Skeletal muscle satellite cell (primary cell): ENCODE measurements around the gene LIPJ.

ENCODE experiments used
- H3K27me3 ChIP-seq: 2 replicates; pipeline ENCODE4 v1.7.0; 2013; ENCODE audit warnings: low read length; ENCODE audit not compliant: control insufficient read depth, insufficient read depth
- H3K36me3 ChIP-seq: 2 replicates; pipeline ENCODE4 v1.7.0; 2013; ENCODE audit warnings: mild to moderate bottlenecking, control low read depth, low read length; ENCODE audit not compliant: insufficient read depth
- H3K4me1 ChIP-seq: 2 replicates; pipeline ENCODE4 v1.7.0; 2013; ENCODE audit warnings: low read length; ENCODE audit not compliant: control insufficient read depth, insufficient read depth
- H3K4me2 ChIP-seq: 2 replicates; pipeline ENCODE4 v1.7.0; 2013; ENCODE audit warnings: mild to moderate bottlenecking, low read length
- H3K4me3 ChIP-seq: 2 replicates; pipeline ENCODE4 v1.7.0; 2013; ENCODE audit warnings: low read length
- H3K9ac ChIP-seq: 2 replicates; pipeline ENCODE4 v1.7.0; 2013; ENCODE audit warnings: mild to moderate bottlenecking, low read depth, low read length, moderate library complexity
- H3K9me3 ChIP-seq: replicated peaks from 2 replicates; pipeline ENCODE4 v1.7.0; 2013; ENCODE audit warnings: mild to moderate bottlenecking, control low read depth, low read length

The LIPJ gene

GRCh38 chr10:88555190-88555908 is 31.2 kb upstream of the LIPJ start:
- no peak overlapping the region for H3K4me3 ChIP-seq
- no peak overlapping the region for H3K4me2 ChIP-seq
- peaks cover 11% of the 10 kb centered on the region for H3K4me1 ChIP-seq
- H3K9ac ChIP-seq = no peak overlapping the region
- H3K27me3 ChIP-seq = no peaks in the 10 kb centered on the region
- no peaks in the 10 kb centered on the region for H3K36me3 ChIP-seq
- no peaks in the 10 kb centered on the region for H3K9me3 ChIP-seq

DNA sequence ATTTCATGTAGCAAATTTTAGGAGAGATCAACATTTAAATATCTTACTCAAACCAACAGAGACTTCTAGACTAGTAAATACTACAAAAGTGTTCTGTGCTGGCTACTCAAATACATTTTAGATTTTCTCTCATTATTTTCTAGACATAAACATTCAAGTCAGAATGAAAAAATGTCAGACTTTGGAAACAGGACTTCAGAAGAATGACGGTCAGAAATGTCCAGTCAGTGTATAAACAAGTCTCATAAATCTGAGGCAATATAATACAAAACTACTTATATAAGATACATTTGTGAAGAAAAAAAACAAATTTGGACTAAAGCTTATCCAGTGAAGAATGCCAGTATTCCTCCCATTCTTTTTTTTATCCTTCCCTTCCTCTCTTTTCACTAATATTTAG is 29.3 kb upstream of the LIPJ start:
- H3K27me3 ChIP-seq = no peaks in the 10 kb centered on the region
- peaks cover 11% of the 10 kb centered on the region for H3K4me1 ChIP-seq
- H3K9me3 ChIP-seq = no peaks in the 10 kb centered on the region
- no peaks in the 10 kb centered on the region for H3K36me3 ChIP-seq
- H3K4me2 ChIP-seq = peak overlapping the region; percentile 15
- no peak overlapping the region for H3K4me3 ChIP-seq
- peak overlapping the region; percentile 8 for H3K9ac ChIP-seq

DNA sequence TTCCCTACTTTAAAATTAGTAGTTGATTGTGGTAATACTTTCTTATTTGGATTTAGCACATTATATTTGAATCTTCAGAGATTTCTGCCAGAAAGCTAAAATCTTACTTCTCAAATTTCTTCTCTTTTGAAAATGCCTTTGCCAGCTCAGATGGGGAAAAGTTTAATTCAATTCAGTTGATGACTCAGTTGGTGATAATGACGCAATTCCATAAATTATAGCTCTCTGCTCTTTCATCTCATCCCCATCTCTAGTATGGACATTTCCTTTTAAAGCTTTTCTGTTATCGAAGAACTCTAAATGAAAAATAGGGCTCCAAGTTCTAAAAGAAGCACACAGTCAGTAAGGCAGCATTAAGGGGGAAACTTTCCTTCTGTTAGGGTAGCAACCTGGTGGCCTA is 28.9 kb upstream of the LIPJ start:
- Histone ChIP-seq H3K27me3 (no peaks in the 10 kb centered on the region), H3K9me3 (no peaks in the 10 kb centered on the region), H3K4me3 (no peak overlapping the region), H3K9ac (peak overlapping the region; percentile 8), H3K4me2 (peak overlapping the region; percentile 15), H3K4me1 (peaks cover 11% of the 10 kb centered on the region), H3K36me3 (no peaks in the 10 kb centered on the region)

- Histone ChIP-seq H3K36me3 (no peaks in the 10 kb centered on the region), H3K4me3 (no peak overlapping the region), H3K4me2 (no peak overlapping the region), H3K9me3 (no peaks in the 10 kb centered on the region), H3K9ac (no peak overlapping the region), H3K27me3 (no peaks in the 10 kb centered on the region), H3K4me1 (peaks cover 11% of the 10 kb centered on the region)
Observed at GRCh38 chr10:88562152-88562551, 24.4 kb upstream of the LIPJ start.

DNA sequence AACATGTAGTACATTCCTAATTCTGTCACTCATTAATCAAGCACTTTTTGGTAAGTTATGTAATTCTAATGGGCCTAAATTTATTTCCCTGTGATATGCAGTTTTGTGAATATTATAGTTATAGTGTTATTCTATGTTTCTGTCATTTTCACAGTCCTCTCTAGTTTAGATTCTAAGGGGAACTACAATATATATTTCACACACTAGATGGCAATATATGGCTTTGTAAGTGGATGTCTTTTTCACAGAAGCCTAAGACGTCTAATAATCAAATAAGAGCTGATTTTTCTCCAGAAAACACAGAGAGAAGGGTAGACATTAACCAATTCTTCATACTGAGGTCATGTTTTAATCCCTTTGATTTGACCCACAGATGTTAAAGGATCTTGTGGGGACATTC is 21.5 kb upstream of the LIPJ start:
- H3K4me2 ChIP-seq = no peak overlapping the region
- no peaks in the 10 kb centered on the region for H3K4me1 ChIP-seq
- H3K27me3 ChIP-seq = no peaks in the 10 kb centered on the region
- no peak overlapping the region for H3K4me3 ChIP-seq
- no peaks in the 10 kb centered on the region for H3K9me3 ChIP-seq
- H3K36me3 ChIP-seq = no peaks in the 10 kb centered on the region
- no peak overlapping the region for H3K9ac ChIP-seq

DNA sequence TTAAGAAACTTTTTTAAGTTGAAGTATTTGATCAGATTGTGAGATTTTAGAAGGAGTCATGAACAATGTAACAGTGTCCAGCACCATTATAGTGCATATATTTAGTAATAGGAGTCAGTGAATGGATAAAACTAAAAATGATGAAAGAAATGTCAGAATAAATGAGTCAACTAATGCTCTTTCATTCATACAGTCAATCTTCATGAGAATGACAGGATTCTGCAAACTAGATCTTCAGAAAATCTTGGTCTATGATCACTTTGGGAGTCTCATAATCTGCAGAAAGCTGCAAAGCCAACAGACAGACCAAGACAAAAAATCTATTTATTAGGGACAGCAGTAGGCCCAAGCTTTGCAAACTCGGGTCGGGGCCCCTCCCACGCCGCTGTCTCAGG is 4.2 kb upstream of the LIPJ start:
- Histone ChIP-seq H3K36me3 (no peaks in the 10 kb centered on the region), H3K4me1 (peaks cover 3% of the 10 kb centered on the region), H3K9me3 (no peaks in the 10 kb centered on the region), H3K4me3 (peak overlapping the region; percentile 76), H3K27me3 (no peaks in the 10 kb centered on the region), H3K4me2 (peak overlapping the region; percentile 94), H3K9ac (peak overlapping the region; percentile 83)

DNA sequence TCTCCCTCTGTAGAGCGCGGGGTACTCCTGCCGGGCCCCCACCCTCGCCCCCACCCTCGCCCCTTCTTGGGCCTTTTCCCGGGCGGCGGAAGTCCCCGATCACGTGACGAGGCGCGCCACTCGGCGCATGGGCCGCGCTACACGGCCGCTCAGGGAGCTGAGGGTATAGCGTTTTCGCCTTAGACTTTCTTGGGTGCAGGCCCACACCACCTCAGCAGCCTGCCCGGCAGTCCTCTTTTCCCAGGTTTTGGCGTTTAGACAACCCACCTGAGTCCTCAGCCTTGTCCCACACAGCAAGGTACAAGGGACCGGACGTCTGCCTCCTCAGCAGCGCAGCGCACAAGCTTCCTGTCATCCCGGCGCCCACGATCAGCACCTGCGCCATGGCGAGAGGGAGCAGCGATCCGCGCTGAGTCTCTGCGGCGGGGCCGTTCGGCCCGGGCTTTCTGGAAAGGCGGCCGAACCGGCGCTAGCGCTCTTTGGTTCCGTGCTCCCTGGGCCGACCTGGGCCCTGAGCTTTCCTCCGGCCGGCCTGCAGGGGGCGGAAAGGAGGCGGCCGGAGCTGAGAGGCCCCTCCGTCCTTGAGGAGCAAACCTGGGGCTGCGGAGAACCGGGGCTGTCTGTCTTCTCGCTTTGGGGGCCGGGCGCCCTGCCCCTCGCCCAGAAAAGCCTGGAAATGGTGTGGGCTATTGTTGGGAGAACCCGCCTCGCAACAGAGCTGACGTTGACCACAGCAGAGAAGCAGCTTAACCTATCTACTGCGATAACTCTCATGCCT is 3.6 kb upstream of the LIPJ start, which contains the start of gene RNLS:
TSS of gene RNLS (minus strand) at position 513 of the 778 bp plus-strand sequence.
- H3K9ac ChIP-seq = peak within 1 kb of the TSS; percentile 83
- no peaks in the 10 kb centered on the region for H3K9me3 ChIP-seq
- peak within 1 kb of the TSS; percentile 94 for H3K4me2 ChIP-seq
- no peaks in the 10 kb centered on the region for H3K27me3 ChIP-seq
- no peaks in the 10 kb centered on the region for H3K36me3 ChIP-seq
- H3K4me1 ChIP-seq = peaks cover 3% of the 10 kb centered on the region
- H3K4me3 ChIP-seq = peak within 1 kb of the TSS; percentile 76

DNA sequence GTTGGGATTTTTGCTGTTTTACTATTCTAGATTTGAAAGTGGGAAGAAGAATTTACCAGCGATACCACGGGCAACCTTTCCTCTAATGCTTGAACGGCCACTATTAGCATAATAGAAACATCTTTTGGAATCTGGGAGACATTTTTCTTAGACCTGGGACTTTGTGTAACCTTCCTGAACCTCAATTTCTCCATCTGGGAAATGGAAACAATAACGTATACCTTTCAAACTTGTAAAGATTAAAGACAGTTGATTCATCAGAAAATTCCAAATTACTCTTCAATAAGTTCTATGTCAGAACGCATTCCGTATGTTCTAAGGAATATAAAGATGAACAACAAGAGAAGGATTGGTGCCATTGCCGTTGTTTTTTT is 3.0 kb upstream of the LIPJ start:
- Histone ChIP-seq H3K4me3 (peak overlapping the region; percentile 76), H3K9ac (peak overlapping the region; percentile 83), H3K4me2 (peak overlapping the region; percentile 94), H3K4me1 (peaks cover 3% of the 10 kb centered on the region), H3K27me3 (no peaks in the 10 kb centered on the region), H3K9me3 (no peaks in the 10 kb centered on the region), H3K36me3 (no peaks in the 10 kb centered on the region)

GRCh38 chr10:88592381-88592780 is 5.8 kb downstream of the LIPJ start:
- H3K4me2 ChIP-seq = no peak overlapping the region

DNA sequence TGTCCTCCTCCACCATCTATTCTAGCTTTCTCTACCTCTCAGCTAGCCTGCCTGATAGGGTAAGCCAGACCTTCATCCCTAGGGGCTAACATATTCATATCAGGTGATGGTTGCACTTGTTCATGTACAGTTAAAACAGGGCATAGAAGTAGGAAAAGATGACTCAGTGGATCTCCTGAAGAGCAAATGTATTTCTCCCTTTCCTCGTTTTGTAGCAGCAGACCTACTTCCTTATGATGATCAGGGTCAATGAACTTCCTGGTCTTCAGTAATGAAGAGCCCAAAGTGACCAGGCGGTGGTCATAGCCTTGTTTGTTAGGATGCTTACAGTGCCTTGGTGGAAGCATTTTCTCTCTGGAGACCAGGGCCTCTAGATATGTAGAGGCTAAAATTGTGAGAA is 6.3 kb downstream of the LIPJ start:
- H3K4me3 ChIP-seq = no peak overlapping the region
- H3K27me3 ChIP-seq = no peaks in the 10 kb centered on the region
- H3K9me3 ChIP-seq = no peaks in the 10 kb centered on the region
- H3K4me1 ChIP-seq = no peaks in the 10 kb centered on the region
- no peak overlapping the region for H3K9ac ChIP-seq
- H3K36me3 ChIP-seq = no peaks in the 10 kb centered on the region
- H3K4me2 ChIP-seq = no peak overlapping the region

More at GRCh38 chr10:88592381-88592780, 5.8 kb downstream of the LIPJ start:
- Histone ChIP-seq H3K4me3 (no peak overlapping the region), H3K27me3 (no peaks in the 10 kb centered on the region), H3K9me3 (no peaks in the 10 kb centered on the region), H3K9ac (no peak overlapping the region), H3K36me3 (no peaks in the 10 kb centered on the region), H3K4me1 (no peaks in the 10 kb centered on the region)

GRCh38 chr10:88594482-88594881 is 7.9 kb downstream of the LIPJ start:
- Histone ChIP-seq H3K27me3 (no peaks in the 10 kb centered on the region), H3K4me3 (no peak overlapping the region), H3K36me3 (no peaks in the 10 kb centered on the region), H3K9ac (no peak overlapping the region), H3K4me2 (no peak overlapping the region), H3K9me3 (no peaks in the 10 kb centered on the region), H3K4me1 (no peaks in the 10 kb centered on the region)

DNA sequence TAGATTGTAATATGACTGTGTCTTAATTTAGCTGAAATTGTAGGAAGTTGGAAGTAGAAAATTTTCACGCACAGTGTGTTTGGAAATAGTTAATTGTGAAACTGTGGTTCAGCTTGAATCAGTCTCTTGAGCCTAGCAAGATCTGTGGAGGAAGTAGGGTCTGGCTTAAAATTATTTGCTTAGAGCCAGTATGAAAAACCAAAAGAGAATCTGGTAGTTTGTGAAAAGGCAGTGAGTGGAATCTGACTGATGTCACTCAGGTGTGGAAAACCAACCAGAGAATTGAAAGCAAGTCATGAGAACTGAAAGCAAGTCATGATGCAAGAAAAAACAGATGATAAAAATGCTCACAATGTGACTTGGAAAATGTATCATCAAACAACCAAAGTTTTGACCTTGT is 11.5 kb downstream of the LIPJ start:
- Histone ChIP-seq H3K27me3 (no peaks in the 10 kb centered on the region), H3K4me3 (no peak overlapping the region), H3K4me2 (no peak overlapping the region), H3K9ac (no peak overlapping the region), H3K9me3 (no peaks in the 10 kb centered on the region), H3K36me3 (no peaks in the 10 kb centered on the region), H3K4me1 (no peaks in the 10 kb centered on the region)
